Activated T-cell treated with anti-CD3 and anti-CD28 coated beads for 48 hours (primary cell): Measurements from ENCODE around the gene SMPD1.
"Not testable (repeated sequence)": the region's sequence is repeated elsewhere in the genome, so short reads cannot be mapped to it uniquely, and the experiment has no call there.

ENCODE experiments used
- DNase-seq: peaks from one replicate; pipeline ENCODE4 v3.0.0-alpha.2; 2020; ENCODE audit warnings: low read depth

Gene SMPD1

GRCh38 chr11:6388748-6389147, 1.5 kb upstream of the SMPD1 start:
- DNase-seq: no peak

GRCh38 chr11:6390718-6391469, 620 bp downstream of the SMPD1 start:
- no peak for DNase-seq

- no peak for DNase-seq
These were observed 1.4 kb downstream of the SMPD1 start for GRCh38 chr11:6391537-6392134.

DNA sequence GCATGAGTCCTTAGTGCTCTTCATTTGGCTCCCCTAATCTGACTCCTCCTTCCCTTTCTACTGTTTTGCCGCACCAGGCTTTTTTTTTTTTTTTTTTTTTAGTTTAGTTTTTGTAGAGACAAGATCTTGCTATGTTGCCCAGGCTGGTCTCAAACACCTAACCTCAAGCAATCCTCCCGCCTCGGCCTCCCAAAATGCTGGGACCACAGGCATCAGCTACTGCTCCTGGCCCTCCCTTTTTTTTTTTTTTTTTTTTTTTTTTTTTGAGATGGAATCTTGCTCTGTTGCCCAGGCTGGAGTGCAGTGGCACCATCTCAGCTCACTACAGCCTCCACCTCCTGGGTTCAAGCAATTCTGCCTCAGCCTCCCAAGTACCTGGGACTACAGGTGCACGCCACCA, 2.0 kb downstream of the SMPD1 start:
- not testable (repeated sequence) for DNase-seq

DNA sequence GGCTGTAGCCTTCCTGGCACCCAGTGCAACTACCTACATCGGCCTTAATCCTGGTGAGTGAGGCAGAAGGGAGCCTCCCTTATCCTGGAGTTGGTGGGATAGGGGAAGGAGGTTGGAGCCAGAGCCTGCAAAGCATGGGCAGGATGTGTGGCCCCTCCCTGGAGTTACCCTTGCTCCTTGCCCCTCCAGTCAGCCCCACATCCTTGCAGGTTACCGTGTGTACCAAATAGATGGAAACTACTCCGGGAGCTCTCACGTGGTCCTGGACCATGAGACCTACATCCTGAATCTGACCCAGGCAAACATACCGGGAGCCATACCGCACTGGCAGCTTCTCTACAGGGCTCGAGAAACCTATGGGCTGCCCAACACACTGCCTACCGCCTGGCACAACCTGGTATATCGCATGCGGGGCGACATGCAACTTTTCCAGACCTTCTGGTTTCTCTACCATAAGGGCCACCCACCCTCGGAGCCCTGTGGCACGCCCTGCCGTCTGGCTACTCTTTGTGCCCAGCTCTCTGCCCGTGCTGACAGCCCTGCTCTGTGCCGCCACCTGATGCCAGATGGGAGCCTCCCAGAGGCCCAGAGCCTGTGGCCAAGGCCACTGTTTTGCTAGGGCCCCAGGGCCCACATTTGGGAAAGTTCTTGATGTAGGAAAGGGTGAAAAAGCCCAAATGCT, 3.9 kb downstream of the SMPD1 start:
- no peak for DNase-seq

DNA sequence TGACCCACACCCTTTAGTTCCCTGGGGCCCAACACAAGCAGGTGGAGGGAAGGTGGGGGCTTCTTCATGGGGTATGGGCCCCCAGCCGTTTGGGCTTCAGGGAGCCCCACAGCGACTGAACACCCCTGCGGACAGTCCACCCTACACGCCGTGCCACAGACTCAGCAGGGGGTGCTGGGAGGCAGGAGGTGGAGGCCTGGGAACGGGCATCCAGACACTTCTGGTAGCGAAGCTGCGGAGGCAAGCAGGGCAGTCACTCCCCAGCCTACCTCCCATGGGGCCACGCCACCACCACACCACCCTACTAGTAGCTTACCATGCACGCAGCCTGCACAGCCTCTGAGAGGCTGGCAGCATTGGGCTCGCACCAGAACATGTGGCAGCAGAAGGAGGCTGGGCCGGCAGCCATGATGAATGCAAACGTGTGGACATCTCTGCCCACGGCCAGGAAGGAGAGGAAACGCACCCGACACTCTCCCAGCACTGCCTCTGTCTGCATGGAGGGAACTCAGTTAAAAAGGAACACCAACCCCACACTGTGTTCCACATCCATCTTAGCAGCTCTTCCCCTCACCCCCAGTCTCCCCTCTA, 5.3 kb downstream of the SMPD1 start:
- no peak for DNase-seq

GRCh38 chr11:6397156-6397555, 6.9 kb downstream of the SMPD1 start:
- DNase-seq: no peak

GRCh38 chr11:6397636-6398035, 7.4 kb downstream of the SMPD1 start:
- no peak for DNase-seq

DNA sequence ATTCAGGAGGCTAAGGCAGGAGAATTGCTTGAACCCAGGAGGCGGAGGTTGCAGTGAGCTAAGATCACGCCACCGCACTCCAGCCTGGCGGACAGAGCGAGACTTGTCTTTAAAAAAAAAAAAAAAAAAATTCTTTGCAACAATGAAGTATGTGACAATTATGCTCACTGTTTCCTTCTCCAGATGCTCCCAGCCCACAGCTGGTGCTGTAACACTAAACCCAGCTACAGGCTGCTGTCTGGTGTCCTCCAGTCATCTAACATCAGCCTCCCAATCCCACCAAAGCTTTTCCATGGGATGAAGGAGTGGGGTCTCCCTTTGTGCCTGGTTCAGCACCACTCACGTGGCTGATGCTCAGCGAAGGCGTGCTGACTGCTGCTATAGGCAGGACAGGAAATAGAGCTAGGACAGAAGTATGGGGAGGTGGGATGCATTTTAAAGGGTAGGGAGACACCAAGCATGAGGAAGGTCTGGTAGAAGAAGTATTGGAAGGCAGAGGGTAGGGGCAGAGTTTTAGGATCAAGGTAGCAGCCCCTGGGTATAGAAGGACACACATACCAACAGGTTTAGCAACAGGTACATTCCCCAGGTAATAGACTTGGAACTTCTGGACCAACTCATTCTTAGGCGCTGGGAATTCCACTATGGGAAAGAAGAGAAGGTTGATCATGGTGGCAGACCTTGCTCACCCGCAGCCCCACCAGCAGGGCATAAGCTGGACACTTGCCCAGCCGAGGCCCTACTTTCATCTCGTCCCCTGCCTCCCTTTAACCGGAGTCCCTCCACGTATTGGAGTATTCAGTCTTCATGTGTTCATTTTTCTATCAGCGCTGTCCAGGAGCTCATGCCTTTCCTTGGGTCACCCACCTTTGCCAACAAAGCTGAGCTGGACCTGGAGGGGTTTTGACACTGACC, 10.4 kb downstream of the SMPD1 start:
- DNase-seq: no peak

DNA sequence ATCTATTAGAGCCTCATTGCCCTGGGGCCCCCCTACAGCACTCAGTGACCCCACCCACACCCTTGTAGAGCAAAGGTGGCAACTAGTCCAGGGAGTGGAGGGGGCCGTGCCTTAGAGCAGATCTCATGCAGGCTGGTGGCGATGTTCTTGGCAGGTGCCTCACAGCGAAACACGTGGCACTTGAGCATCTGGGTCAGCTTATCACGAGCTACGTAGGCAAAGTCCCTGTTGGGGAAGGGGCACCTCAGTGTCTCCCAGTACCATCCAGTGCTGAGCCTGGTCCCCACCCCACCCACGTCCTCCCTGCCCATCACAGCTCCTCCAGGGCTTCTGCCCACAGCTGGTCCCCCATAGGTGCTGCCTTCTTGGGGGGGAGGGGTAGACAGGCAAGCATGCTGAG, 11.2 kb downstream of the SMPD1 start:
- no peak for DNase-seq

DNA sequence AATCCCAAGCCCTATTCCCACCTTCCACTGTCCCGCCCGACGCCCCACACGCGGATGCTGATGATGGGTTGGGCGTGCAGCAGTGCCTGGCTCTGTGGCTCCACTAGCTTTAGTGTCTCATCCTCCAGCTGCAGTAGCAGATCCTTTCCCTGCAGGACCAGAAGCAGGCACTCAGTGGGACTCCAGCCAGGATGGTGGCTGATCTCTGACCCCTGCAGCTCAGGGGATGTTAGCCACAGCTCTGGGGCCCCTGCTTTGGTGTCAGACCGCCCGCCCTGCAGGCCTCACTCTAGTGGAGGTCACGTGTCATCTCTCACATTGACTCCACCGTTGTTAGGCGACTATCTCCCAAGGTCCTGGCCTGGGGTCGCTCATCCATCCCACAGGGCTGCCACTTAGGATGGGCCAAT, 11.8 kb downstream of the SMPD1 start:
- no peak for DNase-seq

GRCh38 chr11:6402561-6402981, 12.3 kb downstream of the SMPD1 start:
- DNase-seq: peak; percentile 49

- no peak for DNase-seq
These were observed 13.3 kb downstream of the SMPD1 start for GRCh38 chr11:6403539-6403938.

- no peak for DNase-seq
These were observed 14.2 kb downstream of the SMPD1 start for GRCh38 chr11:6404342-6405051.

DNA sequence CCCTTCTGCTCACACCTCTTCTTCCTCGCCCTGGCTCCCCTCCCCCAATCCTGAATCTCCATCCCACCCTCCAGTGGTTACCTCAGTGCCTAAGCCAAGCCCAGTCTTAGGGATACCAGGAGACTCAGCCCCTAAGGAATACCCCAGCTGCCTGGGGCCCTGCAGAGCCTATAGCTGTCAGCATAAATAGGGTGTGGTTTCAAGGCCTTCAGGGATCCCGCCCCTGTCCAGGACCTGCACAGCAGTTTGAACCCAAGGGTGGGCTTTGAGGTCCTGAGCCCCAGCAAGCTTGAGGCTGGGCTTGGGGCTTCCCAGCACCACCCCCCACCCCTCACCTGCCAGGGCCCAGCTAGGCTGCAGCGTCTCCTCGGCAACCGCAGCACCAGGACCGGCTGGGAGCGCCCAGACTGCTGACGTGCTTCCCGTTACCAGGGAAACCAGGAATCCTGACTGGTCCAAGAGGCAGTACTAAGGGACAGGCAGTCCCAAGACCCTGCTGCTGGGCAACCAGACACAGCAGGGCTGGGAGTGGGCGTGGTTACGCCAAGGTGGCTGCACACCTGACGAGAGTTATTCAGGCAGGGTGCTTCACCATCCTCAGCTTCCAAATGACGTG, 14.9 kb downstream of the SMPD1 start:
- DNase-seq: no peak

DNA sequence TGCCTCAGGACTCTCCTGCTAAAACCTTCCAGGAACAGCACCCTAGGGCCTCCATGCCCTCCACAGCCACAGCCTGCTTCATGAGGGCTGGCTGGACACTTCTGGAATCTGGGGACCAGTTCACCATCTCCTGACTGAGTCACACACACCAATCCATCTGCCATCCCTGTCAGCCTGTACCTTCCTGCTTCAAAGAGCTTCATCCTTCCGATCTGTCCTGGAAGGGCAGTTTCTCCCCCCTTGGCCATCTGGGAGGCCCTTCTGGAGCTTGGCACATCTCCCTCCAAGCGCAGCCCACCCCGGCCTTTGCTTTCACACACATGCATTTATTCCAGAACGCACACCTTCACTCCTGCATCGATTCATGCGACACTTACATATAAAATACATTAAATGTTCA, 15.6 kb downstream of the SMPD1 start:
- DNase-seq: no peak

- no peak for DNase-seq
These were observed 16.1 kb downstream of the SMPD1 start for GRCh38 chr11:6406370-6406769.

DNA sequence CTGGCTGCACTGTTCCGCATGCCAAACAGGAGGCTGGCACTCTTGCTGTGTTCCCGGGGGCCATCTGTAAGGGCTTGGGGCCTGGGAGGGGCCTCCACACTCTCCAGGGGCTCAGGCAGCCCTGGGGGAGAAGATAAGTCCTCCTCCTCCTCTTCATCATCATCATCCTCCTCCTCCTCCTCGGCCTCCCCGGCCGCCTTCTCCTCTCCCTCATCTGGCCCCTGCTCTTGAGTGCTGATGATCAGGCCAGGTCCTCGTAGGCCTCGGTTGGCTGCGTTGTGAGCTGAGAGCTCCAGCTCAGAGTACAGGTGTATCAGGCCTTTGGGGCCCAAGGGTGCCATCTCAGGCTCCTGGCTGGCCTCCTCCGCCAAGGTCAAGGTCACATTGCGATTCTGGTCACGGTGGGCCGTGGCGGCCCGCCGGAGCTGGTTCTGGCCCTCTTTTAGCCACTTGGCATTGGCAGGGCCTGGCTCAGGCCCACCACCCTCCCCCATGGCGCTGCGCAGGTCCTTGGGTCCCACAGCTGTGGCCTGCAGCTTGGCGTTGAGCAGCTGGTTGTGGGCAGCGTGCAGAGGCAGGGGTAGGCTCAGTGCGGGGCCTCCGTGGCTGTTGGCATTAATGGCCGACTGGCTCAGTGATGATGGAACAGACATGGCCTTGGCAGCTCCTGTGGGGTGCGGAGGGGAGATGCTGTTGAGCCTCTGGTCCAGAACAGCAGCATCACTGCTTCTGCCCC, 20.6 kb downstream of the SMPD1 start:
- no peak for DNase-seq

- DNase-seq: no peak
These were observed 21.3 kb downstream of the SMPD1 start for GRCh38 chr11:6411594-6412031.

DNA sequence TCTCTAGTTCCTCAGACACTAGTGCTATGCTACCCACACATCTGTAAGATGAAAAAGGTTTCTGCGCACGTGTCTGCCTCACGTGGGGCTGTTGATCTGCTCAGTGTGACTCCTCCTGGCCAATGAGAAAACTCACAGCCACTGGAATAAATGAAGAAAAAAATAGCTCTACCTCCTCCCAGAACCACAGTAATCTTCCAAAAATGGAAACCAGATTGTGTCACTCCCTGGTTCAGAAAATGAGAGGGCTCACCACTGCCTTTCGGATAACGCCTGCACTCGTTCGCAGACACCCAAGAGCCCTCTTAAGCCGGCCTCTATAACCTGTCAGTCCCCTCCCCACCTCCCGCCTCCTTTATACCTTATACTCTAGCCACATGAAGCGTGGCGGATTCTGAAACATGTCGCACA, 23.5 kb downstream of the SMPD1 start:
- peak; percentile 54 for DNase-seq
